GM23248 (cell line): ENCODE results near the gene SSBP2.

Experiments
- EZH2 ChIP-seq: fragments of 200-600 bp; sonication (generic); IDR thresholded peaks from 2 replicates; pipeline ENCODE4 v1.6.1; 2018; ENCODE audit warnings: antibody characterized with exemption, mild to moderate bottlenecking; ENCODE audit not compliant: insufficient read depth, poor library complexity, severe bottlenecking
- EZH2phosphoT487 ChIP-seq: fragments of 200-600 bp; sonication (generic); IDR thresholded peaks from 2 replicates; pipeline ENCODE4 v1.6.1; 2018; ENCODE audit warnings: antibody characterized with exemption, moderate library complexity, mild to moderate bottlenecking, low read depth; ENCODE audit not compliant: insufficient read depth

DNA sequence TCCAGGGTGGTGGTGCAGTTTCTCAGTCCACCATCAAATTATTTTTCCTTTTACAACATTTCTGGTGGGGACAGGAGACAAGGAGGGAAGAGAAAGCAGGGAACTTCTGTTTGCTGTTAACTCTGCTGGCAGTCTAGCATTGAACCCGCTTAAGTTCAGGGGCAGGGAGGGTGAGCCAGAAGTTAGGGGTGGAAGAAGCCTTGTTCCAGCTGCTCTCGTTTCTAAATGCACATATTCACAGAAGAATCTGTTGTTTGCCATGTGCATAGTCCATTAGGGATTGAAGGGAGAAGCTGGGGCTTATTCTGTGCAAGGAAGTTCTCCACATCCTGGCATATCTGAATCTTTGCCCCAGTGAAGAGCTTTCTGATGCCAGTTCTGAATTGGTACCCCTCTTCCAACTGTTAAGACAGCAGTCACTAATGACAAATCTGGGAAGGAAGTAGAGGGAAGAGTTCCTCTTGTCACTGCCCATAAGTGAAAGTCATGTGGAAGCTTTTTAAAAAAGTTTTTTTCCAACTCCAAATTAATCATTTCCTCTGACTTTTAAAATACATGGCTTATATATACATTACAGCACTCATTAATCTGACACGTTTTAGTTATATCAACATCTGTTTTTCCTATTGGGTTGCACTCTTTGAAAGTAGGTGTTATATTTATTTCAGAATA lies 324.4 kb downstream of the SSBP2 start:
- TF ChIP-seq EZH2 = no peak
- TF ChIP-seq EZH2phosphoT487 = no peak
